DOHH2 (cell line): ENCODE results near the gene MAL.

ENCODE experiments used
- CTCF ChIP-seq: fragments of 200-600 bp; sonication (generic); IDR thresholded peaks from one replicate; pipeline ENCODE4 v1.5.1; 2014; ENCODE audit warnings: antibody characterized with exemption, mild to moderate bottlenecking, low read depth, low read length; ENCODE audit not compliant: poor library complexity, severe bottlenecking
- EZH2phosphoT487 ChIP-seq: fragments of 200-600 bp; sonication (generic); IDR thresholded peaks from 2 replicates; pipeline ENCODE4 v1.6.1; 2017; ENCODE audit warnings: borderline replicate concordance, mild to moderate bottlenecking, antibody characterized with exemption, low read length, moderate library complexity, mixed read lengths

GRCh38 chr2:95091885-95092555 lies 66.5 kb downstream of the MAL start:
- TF ChIP-seq CTCF (no peak), EZH2phosphoT487 (no peak)
